ENCODE measurements around the gene CADPS2. TPM values are rescaled to one million over a fixed set of nuclear protein-coding genes. Genes with fewer than 3 reads are reported as not detected.

CADPS2 gene
- total RNA-seq, 1 experiment from 2014 or later: 12.2 TPM

- ChIA-PET POLR2A (no interaction called here), CTCF (no interaction called here)
- H3K36me3 Mint-ChIP-seq: no peaks in the 10 kb centered on the region
- TF ChIP-seq ZBTB21 (CRISPR knock-in tag; IDR thresholded peaks at IDR 0.05; ENCODE audit: borderline replicate concordance): no peak
- no peak for TF ChIP-seq USF2 (CRISPR knock-in tag; IDR thresholded peaks at IDR 0.05)
- no peak for TF ChIP-seq ZNF281 (CRISPR knock-in tag; IDR thresholded peaks at IDR 0.05)
- TF ChIP-seq ZBTB43 (CRISPR knock-in tag; IDR thresholded peaks at IDR 0.05): no peak
- TF ChIP-seq NR3C1 (CRISPR knock-in tag; conservative IDR thresholded peaks at IDR 0.05; ENCODE audit: low read depth): no peak
- TF ChIP-seq KAT7 (CRISPR knock-in tag; IDR thresholded peaks at IDR 0.05; ENCODE audit: borderline replicate concordance): no peak
- TF ChIP-seq FOXP1 (CRISPR knock-in tag; IDR thresholded peaks at IDR 0.05; ENCODE audit: borderline replicate concordance): no peak
- H3K9me3 Mint-ChIP-seq: no peaks in the 10 kb centered on the region
- ATAC-seq: no peak
- no peaks in the 10 kb centered on the region for H3K27me3 Mint-ChIP-seq (ENCODE audit: low read depth)
- DNase-seq (ENCODE audit: low spot score): no peak
- H3K4me3 Mint-ChIP-seq: no peak overlapping the region
- H3K27ac Mint-ChIP-seq: no peak overlapping the region
- H3K4me1 Mint-ChIP-seq: peaks cover 58% of the 10 kb centered on the region
Observed at GRCh38 chr7:122748195-122748594, 138.1 kb downstream of the CADPS2 start.

- ATAC-seq (peak; percentile 20; the same call in 1 of the 2 replicates), DNase-seq (ENCODE audit: low spot score) (no peak)
- POLR2A ChIA-PET: no interaction called here
Observed at GRCh38 chr7:122746948-122747347, 139.3 kb downstream of the CADPS2 start.

More at GRCh38 chr7:122746948-122747347, 139.3 kb downstream of the CADPS2 start:
- TF ChIP-seq, protein P1, sequence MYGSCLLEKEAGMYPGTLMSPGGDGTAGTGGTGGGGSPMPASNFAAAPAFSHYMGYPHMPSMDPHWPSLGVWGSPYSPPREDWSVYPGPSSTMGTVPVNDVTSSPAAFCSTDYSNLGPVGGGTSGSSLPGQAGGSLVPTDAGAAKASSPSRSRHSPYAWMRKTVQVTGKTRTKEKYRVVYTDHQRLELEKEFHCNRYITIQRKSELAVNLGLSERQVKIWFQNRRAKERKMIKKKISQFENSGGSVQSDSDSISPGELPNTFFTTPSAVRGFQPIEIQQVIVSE (CRISPR knock-in tag; IDR thresholded peaks at IDR 0.05; ENCODE audit: borderline replicate concordance): no peak
- TF ChIP-seq FOXK1 (CRISPR knock-in tag; IDR thresholded peaks at IDR 0.05) (no peak), JAZF1 (CRISPR knock-in tag; IDR thresholded peaks at IDR 0.05) (no peak), GRHL2 (CRISPR knock-in tag; IDR thresholded peaks at IDR 0.05; ENCODE audit: insufficient replicate concordance, severe bottlenecking) (no peak), ZNF121 (CRISPR knock-in tag; IDR thresholded peaks at IDR 0.05) (no peak), CREB1 (CRISPR knock-in tag; IDR thresholded peaks at IDR 0.05) (no peak), EMX1 (CRISPR knock-in tag; IDR thresholded peaks at IDR 0.05) (no peak)
- TF ChIP-seq, protein P2, sequence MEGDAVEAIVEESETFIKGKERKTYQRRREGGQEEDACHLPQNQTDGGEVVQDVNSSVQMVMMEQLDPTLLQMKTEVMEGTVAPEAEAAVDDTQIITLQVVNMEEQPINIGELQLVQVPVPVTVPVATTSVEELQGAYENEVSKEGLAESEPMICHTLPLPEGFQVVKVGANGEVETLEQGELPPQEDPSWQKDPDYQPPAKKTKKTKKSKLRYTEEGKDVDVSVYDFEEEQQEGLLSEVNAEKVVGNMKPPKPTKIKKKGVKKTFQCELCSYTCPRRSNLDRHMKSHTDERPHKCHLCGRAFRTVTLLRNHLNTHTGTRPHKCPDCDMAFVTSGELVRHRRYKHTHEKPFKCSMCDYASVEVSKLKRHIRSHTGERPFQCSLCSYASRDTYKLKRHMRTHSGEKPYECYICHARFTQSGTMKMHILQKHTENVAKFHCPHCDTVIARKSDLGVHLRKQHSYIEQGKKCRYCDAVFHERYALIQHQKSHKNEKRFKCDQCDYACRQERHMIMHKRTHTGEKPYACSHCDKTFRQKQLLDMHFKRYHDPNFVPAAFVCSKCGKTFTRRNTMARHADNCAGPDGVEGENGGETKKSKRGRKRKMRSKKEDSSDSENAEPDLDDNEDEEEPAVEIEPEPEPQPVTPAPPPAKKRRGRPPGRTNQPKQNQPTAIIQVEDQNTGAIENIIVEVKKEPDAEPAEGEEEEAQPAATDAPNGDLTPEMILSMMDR (IDR thresholded peaks at IDR 0.05): no peak
- TF ChIP-seq, protein P3, sequence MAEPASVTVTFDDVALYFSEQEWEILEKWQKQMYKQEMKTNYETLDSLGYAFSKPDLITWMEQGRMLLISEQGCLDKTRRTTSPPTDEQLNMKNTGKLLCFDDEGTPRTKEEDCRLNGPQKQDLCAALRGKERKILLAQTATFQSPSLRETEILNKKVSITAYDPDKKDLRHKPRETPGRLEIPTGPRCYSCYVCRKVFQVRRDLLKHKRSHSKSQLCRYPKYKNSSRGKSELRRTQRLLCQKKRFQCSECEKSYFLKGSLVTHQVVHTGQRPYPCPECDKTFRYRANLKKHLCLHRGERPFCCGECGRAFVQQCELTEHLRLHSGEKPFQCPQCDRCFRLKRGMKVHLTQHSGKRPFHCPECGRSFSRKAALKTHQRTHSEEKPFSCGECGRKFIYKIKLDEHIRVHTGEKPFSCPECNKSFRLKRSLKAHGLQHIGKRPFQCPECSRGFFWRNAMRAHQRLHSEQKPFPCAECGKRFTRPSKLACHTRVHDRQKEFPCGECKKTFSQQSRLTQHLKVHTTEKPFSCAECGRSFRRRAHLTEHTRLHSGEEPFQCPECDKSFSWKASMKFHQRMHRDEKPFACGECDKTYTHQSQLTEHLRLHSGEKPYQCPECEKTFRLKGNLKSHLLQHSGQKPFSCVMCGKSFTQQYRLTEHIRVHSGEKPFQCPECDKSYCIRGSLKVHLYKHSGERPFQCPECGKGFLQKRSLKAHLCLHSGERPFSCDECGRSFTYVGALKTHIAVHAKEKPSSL (CRISPR knock-in tag; conservative IDR thresholded peaks at IDR 0.05): no peak
- TF ChIP-seq, protein P4, sequence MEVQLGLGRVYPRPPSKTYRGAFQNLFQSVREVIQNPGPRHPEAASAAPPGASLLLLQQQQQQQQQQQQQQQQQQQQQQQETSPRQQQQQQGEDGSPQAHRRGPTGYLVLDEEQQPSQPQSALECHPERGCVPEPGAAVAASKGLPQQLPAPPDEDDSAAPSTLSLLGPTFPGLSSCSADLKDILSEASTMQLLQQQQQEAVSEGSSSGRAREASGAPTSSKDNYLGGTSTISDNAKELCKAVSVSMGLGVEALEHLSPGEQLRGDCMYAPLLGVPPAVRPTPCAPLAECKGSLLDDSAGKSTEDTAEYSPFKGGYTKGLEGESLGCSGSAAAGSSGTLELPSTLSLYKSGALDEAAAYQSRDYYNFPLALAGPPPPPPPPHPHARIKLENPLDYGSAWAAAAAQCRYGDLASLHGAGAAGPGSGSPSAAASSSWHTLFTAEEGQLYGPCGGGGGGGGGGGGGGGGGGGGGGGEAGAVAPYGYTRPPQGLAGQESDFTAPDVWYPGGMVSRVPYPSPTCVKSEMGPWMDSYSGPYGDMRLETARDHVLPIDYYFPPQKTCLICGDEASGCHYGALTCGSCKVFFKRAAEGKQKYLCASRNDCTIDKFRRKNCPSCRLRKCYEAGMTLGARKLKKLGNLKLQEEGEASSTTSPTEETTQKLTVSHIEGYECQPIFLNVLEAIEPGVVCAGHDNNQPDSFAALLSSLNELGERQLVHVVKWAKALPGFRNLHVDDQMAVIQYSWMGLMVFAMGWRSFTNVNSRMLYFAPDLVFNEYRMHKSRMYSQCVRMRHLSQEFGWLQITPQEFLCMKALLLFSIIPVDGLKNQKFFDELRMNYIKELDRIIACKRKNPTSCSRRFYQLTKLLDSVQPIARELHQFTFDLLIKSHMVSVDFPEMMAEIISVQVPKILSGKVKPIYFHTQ (CRISPR knock-in tag; IDR thresholded peaks at IDR 0.05): no peak
- Mint-ChIP-seq H3K27me3 (ENCODE audit: low read depth) (no peaks in the 10 kb centered on the region), H3K9me3 (no peaks in the 10 kb centered on the region), H3K4me3 (no peak overlapping the region), H3K27ac (no peak overlapping the region), H3K4me1 (peaks cover 62% of the 10 kb centered on the region), H3K36me3 (no peaks in the 10 kb centered on the region)
- CTCF ChIA-PET: no interaction called here

All from WTC11 (cell line).